ENCODE measurements around the gene LYPD4. TPM values are rescaled to one million over a fixed set of nuclear protein-coding genes. Genes with fewer than 3 reads are reported as not detected.
A peak's percentile ranks its signal among the peaks of the same experiment; 100 is the strongest.
"Not testable (repeated sequence)": the region's sequence is repeated elsewhere in the genome, so short reads cannot be mapped to it uniquely, and the experiment has no call there.

The LYPD4 gene
- polyA plus RNA-seq, 4 donors = not detected

DNA sequence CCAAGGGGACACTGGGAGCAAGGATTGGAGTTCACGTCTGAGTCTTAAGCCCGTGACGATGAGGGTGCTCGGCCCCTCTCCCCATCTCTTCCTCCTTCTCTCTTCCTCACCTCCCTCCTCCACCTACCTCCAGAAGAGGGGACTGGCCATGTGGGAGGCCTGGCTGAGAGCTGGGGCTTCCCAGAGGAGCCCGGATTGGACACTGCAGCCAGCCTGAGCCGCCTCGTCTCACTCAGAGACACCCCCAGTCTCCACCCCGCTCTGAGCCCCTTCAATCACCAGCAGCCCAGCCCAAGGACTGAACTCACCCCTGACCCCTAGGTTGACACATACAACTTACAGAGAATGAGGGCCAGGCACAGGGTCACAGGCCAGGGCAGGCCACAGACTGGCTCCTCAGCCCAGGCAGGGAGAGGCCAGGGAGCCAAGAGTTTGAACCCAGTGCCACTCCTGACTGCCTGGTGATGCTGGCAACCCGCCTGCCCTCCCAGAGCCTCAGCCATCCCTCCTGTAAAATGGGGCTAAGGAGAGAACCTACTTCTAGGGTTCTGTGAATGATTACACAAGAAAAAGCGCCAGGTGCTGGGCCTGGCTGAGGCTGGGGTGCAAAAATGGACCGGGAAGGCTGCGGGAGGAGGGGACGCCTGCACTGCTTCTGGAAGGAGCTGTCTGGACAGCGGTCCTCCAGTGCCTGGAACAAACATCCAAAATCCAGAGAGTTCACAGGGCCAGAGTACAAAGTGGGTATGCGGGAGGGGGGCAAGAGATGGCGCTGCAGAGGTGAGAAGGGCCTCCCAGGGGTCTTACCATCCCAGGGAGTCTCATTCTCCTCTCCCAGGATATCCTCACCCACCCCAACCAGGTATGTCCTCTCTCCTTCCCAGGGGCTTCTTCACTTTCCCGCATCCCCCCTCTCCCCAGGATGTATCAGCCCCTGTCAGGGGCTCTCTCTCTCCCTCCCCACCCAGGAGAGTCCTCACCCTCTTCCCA is 33.7 kb upstream of the LYPD4 start:
- 64 to 81% (median 77%) methylated on average over 17 of the region's 17 CpGs for WGBS, 3 donors
- no peaks in the 10 kb centered on the region for H3K9me3 ChIP-seq (ENCODE audit: control insufficient read depth in 2 of 2, insufficient read depth in 1 of 2, low read depth in 1 of 2, low read length in 1 of 2)
- no peak for FAIRE-seq

GRCh38 chr19:41876847-41877832 is 32.7 kb upstream of the LYPD4 start, which contains the start of gene CD79A:
Gene CD79A, plus strand, starts transcription at chr19:41877279. Its CDS starts 26 bp downstream, at chr19:41877305.
- H3K4me1 ChIP-seq (ENCODE audit: control insufficient read depth in 3 of 3, insufficient read depth in 2 of 3, low read depth in 1 of 3, low read length in 2 of 3) = no peaks in the 10 kb centered on the region
- no peak within 1 kb of the TSS for H3K4me3 ChIP-seq (ENCODE audit: low read depth in 1 of 3, low read length in 3 of 3)
- H3K27me3 ChIP-seq (ENCODE audit: control insufficient read depth in 3 of 3, insufficient read depth in 3 of 3, low read length in 3 of 3) = peaks cover 0 to 5% (median 0%) of the 10 kb centered on the region in 3 donors
- H3K9me3 ChIP-seq (ENCODE audit: control insufficient read depth in 2 of 2, insufficient read depth in 1 of 2, low read depth in 1 of 2, low read length in 1 of 2) = no peaks in the 10 kb centered on the region
- peak within 1 kb of the TSS in 2 of 3 donors; percentile 56 to 90 for H3K27ac ChIP-seq (ENCODE audit: low read depth in 1 of 3, low read length in 2 of 3)
- no peak for DNase-seq
- H3K36me3 ChIP-seq (ENCODE audit: control insufficient read depth in 3 of 3, insufficient read depth in 2 of 3, low read depth in 1 of 3, low read length in 3 of 3) = peaks cover 0 to 11% (median 0%) of the 10 kb centered on the region in 3 donors
- no peak for FAIRE-seq
- WGBS, 3 donors = 60 to 81% (median 74%) methylated on average over 8 to 9 of the region's 9 CpGs

More for the DNA sequence above, 33.7 kb upstream of the LYPD4 start:
- H3K27me3 ChIP-seq (ENCODE audit: control insufficient read depth in 3 of 3, insufficient read depth in 3 of 3, low read length in 3 of 3) = peaks cover 0 to 11% (median 0%) of the 10 kb centered on the region in 3 donors
- no peak for DNase-seq
- H3K36me3 ChIP-seq (ENCODE audit: control insufficient read depth in 3 of 3, insufficient read depth in 2 of 3, low read depth in 1 of 3, low read length in 3 of 3) = peaks cover 0 to under 1% (median 0%) of the 10 kb centered on the region in 3 donors
- H3K4me3 ChIP-seq (ENCODE audit: low read depth in 1 of 3, low read length in 3 of 3) = no peak overlapping the region
- no peaks in the 10 kb centered on the region for H3K4me1 ChIP-seq (ENCODE audit: control insufficient read depth in 3 of 3, insufficient read depth in 2 of 3, low read depth in 1 of 3, low read length in 2 of 3)
- peak overlapping the region in 2 of 3 donors; percentile 24 to 90 for H3K27ac ChIP-seq (ENCODE audit: low read depth in 1 of 3, low read length in 2 of 3)

DNA sequence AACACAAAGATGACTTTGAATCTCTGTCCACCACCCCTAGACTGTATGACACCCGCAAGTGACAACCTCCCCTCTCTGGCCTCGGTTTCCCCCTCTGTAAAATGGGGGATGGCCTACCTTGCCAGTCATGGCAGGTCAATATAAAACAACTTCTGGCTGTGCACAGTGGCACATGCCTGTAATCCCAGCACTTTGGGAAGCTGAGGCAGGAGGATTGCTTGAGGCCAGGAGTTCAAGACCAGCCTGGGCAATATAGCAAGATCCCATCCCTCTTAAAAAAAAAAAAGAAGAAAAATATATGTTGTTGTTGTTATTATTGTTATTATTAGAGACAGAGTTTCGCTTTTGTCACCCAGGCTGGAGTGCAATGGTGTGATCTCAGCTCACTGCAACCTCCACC is 31.5 kb upstream of the LYPD4 start:
- FAIRE-seq; H3K27me3 ChIP-seq (ENCODE audit: control insufficient read depth in 3 of 3, insufficient read depth in 3 of 3, low read length in 3 of 3); DNase-seq; H3K9me3 ChIP-seq (ENCODE audit: control insufficient read depth in 2 of 2, insufficient read depth in 1 of 2, low read depth in 1 of 2, low read length in 1 of 2); H3K4me1 ChIP-seq (ENCODE audit: control insufficient read depth in 3 of 3, insufficient read depth in 2 of 3, low read depth in 1 of 3, low read length in 2 of 3); H3K4me3 ChIP-seq (ENCODE audit: low read depth in 1 of 3, low read length in 3 of 3): not testable (repeated sequence)
- WGBS, 3 donors = 69 to 79% (median 74%) methylated on average over 3 of the region's 3 CpGs
- peak overlapping the region in 1 of 3 donors; percentile 90 for H3K27ac ChIP-seq (ENCODE audit: low read depth in 1 of 3, low read length in 2 of 3)
- H3K36me3 ChIP-seq (ENCODE audit: control insufficient read depth in 3 of 3, insufficient read depth in 2 of 3, low read depth in 1 of 3, low read length in 3 of 3) = peaks cover 0 to 23% (median 3%) of the 10 kb centered on the region in 3 donors

- Histone ChIP-seq H3K4me1 (ENCODE audit: control insufficient read depth in 3 of 3, insufficient read depth in 2 of 3, low read depth in 1 of 3, low read length in 2 of 3) (peaks cover 5 to 26% (median 7%) of the 10 kb centered on the region in 3 donors), H3K4me3 (ENCODE audit: low read depth in 1 of 3, low read length in 3 of 3) (no peak overlapping the region), H3K36me3 (ENCODE audit: control insufficient read depth in 3 of 3, insufficient read depth in 2 of 3, low read depth in 1 of 3, low read length in 3 of 3) (peaks cover 2 to 52% (median 17%) of the 10 kb centered on the region in 3 donors), H3K9me3 (ENCODE audit: control insufficient read depth in 2 of 2, insufficient read depth in 1 of 2, low read depth in 1 of 2, low read length in 1 of 2) (no peaks in the 10 kb centered on the region), H3K27me3 (ENCODE audit: control insufficient read depth in 3 of 3, insufficient read depth in 3 of 3, low read length in 3 of 3) (peaks cover 0 to under 1% (median 0%) of the 10 kb centered on the region in 3 donors), H3K27ac (ENCODE audit: low read depth in 1 of 3, low read length in 2 of 3) (peak overlapping the region in 1 of 3 donors; percentile 45)
- WGBS, 3 donors = 37 to 45% (median 39%) methylated on average over 18 of the region's 18 CpGs
- FAIRE-seq (no peak), DNase-seq (peak; percentile 85 to 86)
These were observed 28.5 kb upstream of the LYPD4 start for GRCh38 chr19:41872775-41873647.

- H3K36me3 ChIP-seq (ENCODE audit: control insufficient read depth in 3 of 3, insufficient read depth in 2 of 3, low read depth in 1 of 3, low read length in 3 of 3) = peaks cover 2 to 58% (median 17%) of the 10 kb centered on the region in 3 donors
- H3K4me1 ChIP-seq (ENCODE audit: control insufficient read depth in 3 of 3, insufficient read depth in 2 of 3, low read depth in 1 of 3, low read length in 2 of 3) = peaks cover 5 to 32% (median 9%) of the 10 kb centered on the region in 3 donors
- peak overlapping the region in 2 of 3 donors; percentile 30 to 53 for H3K27ac ChIP-seq (ENCODE audit: low read depth in 1 of 3, low read length in 2 of 3)
- no peak overlapping the region for H3K4me3 ChIP-seq (ENCODE audit: low read depth in 1 of 3, low read length in 3 of 3)
- no peaks in the 10 kb centered on the region for H3K27me3 ChIP-seq (ENCODE audit: control insufficient read depth in 3 of 3, insufficient read depth in 3 of 3, low read length in 3 of 3)
- 82 to 87% (median 83%) methylated on average over 12 of the region's 12 CpGs for WGBS, 3 donors
- FAIRE-seq = no peak
- no peak for DNase-seq
- H3K9me3 ChIP-seq (ENCODE audit: control insufficient read depth in 2 of 2, insufficient read depth in 1 of 2, low read depth in 1 of 2, low read length in 1 of 2) = no peaks in the 10 kb centered on the region
These were observed 27.9 kb upstream of the LYPD4 start for GRCh38 chr19:41872384-41872774.

DNA sequence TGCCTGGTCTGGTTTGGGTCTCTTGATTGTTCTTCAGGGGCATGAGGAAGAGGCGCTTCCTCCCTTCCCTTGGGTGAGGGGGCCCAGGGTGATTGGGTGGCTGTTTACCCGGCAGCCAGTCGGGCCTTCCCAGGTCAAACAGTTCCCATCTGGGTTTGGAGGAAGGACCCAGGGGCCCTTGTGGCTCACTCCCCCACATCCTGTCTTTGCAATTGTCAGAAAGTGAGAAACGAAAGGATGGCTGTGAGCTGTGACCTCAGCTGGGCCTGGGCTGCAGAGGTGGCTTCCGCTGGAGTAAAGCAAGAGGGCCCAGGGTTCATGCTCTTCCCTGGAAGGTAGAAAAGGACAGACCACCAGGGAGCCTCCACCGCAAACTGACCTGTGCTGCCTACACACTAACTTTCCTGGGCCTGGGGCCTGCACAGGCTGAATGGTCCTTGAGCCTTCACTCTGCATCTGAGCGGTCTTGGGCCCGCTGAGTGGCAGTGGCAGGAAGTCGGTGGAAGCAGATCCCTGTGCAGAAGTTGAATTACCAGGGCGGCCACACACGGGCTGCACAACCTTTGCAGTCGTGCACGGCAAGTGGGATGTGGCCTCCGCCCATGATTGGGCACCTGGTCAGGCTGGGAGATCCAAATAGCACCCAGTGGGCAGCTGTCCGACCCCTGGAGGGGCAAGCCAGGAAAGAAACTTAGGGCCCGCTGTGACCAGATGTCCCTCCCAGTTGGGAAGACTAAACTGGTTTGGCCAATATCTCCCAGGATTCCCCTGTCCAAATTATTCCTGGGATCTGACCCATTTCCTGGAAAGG is 27.3 kb upstream of the LYPD4 start:
- Histone ChIP-seq H3K36me3 (ENCODE audit: control insufficient read depth in 3 of 3, insufficient read depth in 2 of 3, low read depth in 1 of 3, low read length in 3 of 3) (peaks cover 2 to 64% (median 17%) of the 10 kb centered on the region in 3 donors), H3K9me3 (ENCODE audit: control insufficient read depth in 2 of 2, insufficient read depth in 1 of 2, low read depth in 1 of 2, low read length in 1 of 2) (no peaks in the 10 kb centered on the region), H3K4me3 (ENCODE audit: low read depth in 1 of 3, low read length in 3 of 3) (no peak overlapping the region), H3K27me3 (ENCODE audit: control insufficient read depth in 3 of 3, insufficient read depth in 3 of 3, low read length in 3 of 3) (no peaks in the 10 kb centered on the region), H3K27ac (ENCODE audit: low read depth in 1 of 3, low read length in 2 of 3) (peak overlapping the region in 2 of 3 donors; percentile 30 to 53), H3K4me1 (ENCODE audit: control insufficient read depth in 3 of 3, insufficient read depth in 2 of 3, low read depth in 1 of 3, low read length in 2 of 3) (peaks cover 5 to 34% (median 9%) of the 10 kb centered on the region in 3 donors)
- DNase-seq = peak; percentile 15 to 67
- FAIRE-seq = no peak
- WGBS, 3 donors = 52 to 65% (median 55%) methylated on average over 16 of the region's 16 CpGs

DNA sequence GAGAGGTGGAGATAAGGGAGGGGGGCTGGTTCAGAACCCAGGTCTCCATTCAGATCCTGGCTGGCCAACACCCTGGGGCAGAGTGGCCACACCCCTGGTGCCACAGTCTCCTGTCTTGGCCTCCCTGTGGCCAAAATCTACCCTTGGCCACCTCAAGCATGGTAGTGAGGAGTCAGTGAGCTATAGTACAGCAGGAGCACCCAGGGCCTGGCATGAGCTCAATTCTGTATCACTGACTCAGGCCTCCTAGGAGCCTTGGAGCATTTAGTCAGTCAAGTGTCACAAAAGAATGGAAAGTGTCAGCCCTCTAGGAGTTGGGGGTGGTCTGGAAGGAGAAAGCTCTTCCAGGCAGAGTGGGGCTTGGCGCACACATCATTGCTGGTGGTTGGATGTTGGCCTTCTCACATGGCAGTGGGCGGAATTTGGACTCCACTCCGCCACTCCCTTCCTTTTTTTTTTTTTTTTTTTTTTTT is 26.0 kb upstream of the LYPD4 start:
- H3K27me3 ChIP-seq (ENCODE audit: control insufficient read depth in 3 of 3, insufficient read depth in 3 of 3, low read length in 3 of 3) = no peaks in the 10 kb centered on the region
- 19 to 43% (median 32%) methylated on average over 3 of the region's 3 CpGs for WGBS, 3 donors
- no peak overlapping the region for H3K4me3 ChIP-seq (ENCODE audit: low read depth in 1 of 3, low read length in 3 of 3)
- peaks cover 5 to 36% (median 9%) of the 10 kb centered on the region in 3 donors for H3K4me1 ChIP-seq (ENCODE audit: control insufficient read depth in 3 of 3, insufficient read depth in 2 of 3, low read depth in 1 of 3, low read length in 2 of 3)
- H3K27ac ChIP-seq (ENCODE audit: low read depth in 1 of 3, low read length in 2 of 3) = peak overlapping the region; percentile 63 to 89 (median 76)
- no peaks in the 10 kb centered on the region for H3K9me3 ChIP-seq (ENCODE audit: control insufficient read depth in 2 of 2, insufficient read depth in 1 of 2, low read depth in 1 of 2, low read length in 1 of 2)
- peak; percentile 74 to 81 for DNase-seq
- peaks cover 2 to 73% (median 20%) of the 10 kb centered on the region in 3 donors for H3K36me3 ChIP-seq (ENCODE audit: control insufficient read depth in 3 of 3, insufficient read depth in 2 of 3, low read depth in 1 of 3, low read length in 3 of 3)
- FAIRE-seq = no peak
